Choroid plexus epithelial cell (primary cell): Measurements from ENCODE around the gene FBF1.

Experiments
- DNase-seq: peaks from one replicate; pipeline ENCODE4 v3.0.0-alpha.2; 2010; ENCODE audit warnings: low read depth
- H3K4me3 ChIP-seq: 2 replicates; pipeline ENCODE4 v1.5.1; 2011; ENCODE audit warnings: low read depth, mild to moderate bottlenecking, control low read depth, low read length, moderate library complexity
- TF ChIP-seq, protein P1 (sequence below): conservative IDR thresholded peaks from 2 replicates; pipeline ENCODE4 v1.5.1; 2011; ENCODE audit warnings: low read depth, mild to moderate bottlenecking, control low read depth, inconsistent platforms, low read length, moderate library complexity

Gene FBF1

DNA sequence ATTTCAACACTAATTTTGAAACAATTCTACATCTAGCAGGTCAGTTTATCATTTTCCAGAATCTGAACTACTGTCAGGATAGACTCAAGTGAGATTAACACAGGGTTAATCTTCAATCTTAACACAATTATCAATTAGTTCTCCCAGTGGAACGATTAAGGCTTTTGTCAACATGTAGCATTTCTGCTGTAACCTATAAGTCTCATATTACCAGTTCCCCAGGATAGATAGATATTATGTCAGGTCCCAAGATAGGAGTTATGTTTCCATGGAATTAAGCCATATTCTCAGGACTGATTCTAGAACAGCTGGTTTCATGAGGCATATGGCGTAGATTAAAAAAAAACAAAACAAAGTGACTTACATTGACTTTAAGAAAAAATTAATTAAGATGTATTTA lies 4.4 kb upstream of the FBF1 start:
- TF ChIP-seq, protein P1, sequence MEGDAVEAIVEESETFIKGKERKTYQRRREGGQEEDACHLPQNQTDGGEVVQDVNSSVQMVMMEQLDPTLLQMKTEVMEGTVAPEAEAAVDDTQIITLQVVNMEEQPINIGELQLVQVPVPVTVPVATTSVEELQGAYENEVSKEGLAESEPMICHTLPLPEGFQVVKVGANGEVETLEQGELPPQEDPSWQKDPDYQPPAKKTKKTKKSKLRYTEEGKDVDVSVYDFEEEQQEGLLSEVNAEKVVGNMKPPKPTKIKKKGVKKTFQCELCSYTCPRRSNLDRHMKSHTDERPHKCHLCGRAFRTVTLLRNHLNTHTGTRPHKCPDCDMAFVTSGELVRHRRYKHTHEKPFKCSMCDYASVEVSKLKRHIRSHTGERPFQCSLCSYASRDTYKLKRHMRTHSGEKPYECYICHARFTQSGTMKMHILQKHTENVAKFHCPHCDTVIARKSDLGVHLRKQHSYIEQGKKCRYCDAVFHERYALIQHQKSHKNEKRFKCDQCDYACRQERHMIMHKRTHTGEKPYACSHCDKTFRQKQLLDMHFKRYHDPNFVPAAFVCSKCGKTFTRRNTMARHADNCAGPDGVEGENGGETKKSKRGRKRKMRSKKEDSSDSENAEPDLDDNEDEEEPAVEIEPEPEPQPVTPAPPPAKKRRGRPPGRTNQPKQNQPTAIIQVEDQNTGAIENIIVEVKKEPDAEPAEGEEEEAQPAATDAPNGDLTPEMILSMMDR = no peak
- no peak overlapping the region for H3K4me3 ChIP-seq
- DNase-seq = no peak

DNA sequence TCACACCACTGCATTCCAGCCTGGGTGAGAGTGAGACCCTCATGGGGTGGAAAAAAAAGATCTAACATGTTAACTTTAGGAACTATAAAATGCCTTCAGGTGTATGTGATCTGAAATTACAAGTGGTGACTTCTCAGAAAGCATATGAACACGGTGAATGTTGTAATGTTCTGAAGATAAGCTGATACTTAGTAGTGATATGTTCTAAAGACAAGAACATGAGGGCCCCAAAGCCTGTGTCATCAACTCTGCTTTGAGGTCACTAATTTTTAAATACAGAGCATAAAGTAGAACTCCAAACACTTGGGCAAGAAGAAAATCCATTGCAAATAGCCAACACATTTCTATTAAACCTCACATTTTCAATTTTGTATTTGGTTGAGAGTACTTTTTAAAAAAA lies 2.6 kb upstream of the FBF1 start:
- no peak for DNase-seq
- TF ChIP-seq, protein P1 = no peak
- H3K4me3 ChIP-seq = no peak overlapping the region

DNA sequence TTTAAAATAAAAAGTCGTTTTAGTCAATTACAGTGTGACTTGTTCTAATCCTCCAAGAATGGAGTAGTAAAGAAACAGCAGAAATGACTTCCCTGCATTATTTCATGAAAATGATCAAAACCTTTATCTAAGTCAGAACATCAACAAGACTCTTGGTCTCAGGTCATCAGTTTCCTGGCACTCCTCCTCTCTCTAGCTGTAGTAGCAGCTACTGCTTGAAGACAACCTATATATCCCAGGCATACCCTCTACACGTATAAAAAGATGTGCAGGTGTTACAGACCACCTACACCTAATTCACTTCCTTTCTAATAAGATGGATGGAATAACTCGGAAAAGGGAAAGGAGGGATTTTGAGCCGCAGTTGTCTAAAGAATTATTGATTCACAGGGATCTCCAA lies 1.6 kb upstream of the FBF1 start:
- TF ChIP-seq, protein P1 = no peak
- no peak overlapping the region for H3K4me3 ChIP-seq
- DNase-seq = no peak

DNA sequence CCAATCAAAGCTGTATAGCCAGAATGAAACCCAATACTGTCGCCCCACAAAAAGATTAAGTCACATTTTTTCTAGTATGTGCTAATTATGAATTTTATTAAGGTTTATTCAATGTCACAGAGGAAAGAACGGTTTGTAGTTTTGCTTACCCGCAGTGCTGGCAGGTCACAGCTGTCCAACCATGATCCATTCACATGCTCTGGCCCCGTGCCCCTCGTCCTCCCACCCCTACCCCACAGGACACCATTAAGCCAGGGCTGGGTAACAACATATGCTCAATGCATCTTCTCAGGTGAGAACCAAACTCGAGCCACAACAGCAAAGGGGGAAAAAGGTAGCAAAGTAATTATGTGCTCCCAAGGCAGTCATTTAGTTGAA lies 589 bp upstream of the FBF1 start:
- TF ChIP-seq, protein P1 = no peak
- no peak for DNase-seq
- peak overlapping the region; percentile 89 for H3K4me3 ChIP-seq

DNA sequence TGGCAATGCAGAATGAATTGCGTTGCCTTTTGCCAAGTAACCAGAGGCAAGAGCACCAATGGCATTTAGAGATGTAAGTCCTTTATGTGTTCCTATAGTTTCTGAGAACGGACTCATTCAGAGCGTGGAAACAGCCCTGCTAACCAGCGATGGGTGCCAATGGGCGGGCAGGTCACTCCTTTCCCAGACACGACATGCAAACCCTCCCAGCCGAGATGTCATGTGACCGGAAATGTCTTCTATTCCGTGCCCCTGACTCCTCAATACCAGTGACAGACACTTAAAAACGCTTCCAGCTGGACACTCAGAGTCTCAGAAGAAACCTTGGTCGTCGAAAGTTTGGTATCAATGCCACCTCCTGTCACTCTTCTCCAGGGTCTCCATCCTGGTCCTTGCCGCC lies 3.2 kb downstream of the FBF1 start:
- DNase-seq = no peak
- H3K4me3 ChIP-seq = no peak overlapping the region
- TF ChIP-seq, protein P1 = no peak

DNA sequence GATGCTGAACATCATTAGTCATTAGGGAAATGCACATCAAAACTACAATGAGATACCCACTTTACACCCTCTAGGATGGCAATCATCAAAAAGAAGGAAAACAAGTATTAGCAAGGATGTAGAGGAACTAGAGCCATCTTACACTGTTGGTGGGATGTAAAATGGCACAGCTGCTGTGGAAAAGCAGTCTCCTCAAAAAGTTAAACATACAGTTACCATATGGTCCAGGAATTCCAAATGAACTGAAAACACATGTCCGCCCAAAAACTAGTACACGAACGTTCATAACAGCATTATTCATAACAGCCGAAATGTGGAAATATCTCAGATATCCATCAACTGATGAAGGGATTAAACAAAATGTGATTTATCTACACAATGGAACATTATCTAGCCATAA lies 7.0 kb downstream of the FBF1 start:
- no peak for DNase-seq
- TF ChIP-seq, protein P1 = no peak
- H3K4me3 ChIP-seq = no peak overlapping the region

DNA sequence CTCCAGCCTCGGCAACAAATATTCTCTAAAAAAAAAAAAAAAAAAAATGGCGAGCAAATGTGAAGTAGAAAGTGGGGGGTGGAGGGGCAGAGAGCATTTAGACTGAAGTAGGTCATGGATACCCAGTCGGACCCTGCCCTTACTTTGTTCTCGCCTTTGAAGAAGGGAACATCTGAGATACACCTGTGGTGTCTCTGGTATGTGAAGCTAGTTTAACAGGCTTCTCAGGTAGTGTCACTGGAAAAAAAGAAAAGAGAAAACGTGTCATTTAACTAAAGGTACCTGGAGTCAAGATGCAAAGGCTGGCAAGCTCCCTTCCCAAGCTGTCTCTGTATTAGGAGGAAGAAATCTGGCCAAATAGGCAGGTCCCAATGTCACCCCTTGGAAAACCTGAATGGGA lies 8.0 kb downstream of the FBF1 start:
- TF ChIP-seq, protein P1 = no peak
- no peak for DNase-seq
- no peak overlapping the region for H3K4me3 ChIP-seq
